T-helper 1 cell treated with Interleukin-12 subunit alpha and Interleukin-12 subunit beta and Interleukin-4 antibody, amounts not matched to agents 30 μg/mL and 1 μg/mL, for 36 hours (primary cell): ENCODE data around the gene BACH2.
"Not testable (repeated sequence)": the region's sequence is repeated elsewhere in the genome, so short reads cannot be mapped to it uniquely, and the experiment has no call there.

Source experiments
- H3K27ac Mint-ChIP-seq: one replicate; pipeline ENCODE4 v1.8.0; 2021; ENCODE audit warnings: mild to moderate bottlenecking, mixed read lengths
- H3K27me3 Mint-ChIP-seq: one replicate; pipeline ENCODE4 v1.8.0; 2021; ENCODE audit warnings: low read depth, mixed read lengths
- H3K36me3 Mint-ChIP-seq: one replicate; pipeline ENCODE4 v1.8.0; 2021; ENCODE audit warnings: low read depth, mixed read lengths
- H3K4me1 Mint-ChIP-seq: one replicate; pipeline ENCODE4 v1.8.0; 2021; ENCODE audit warnings: low read depth, mixed read lengths
- H3K4me3 Mint-ChIP-seq: one replicate; pipeline ENCODE4 v1.8.0; 2021; ENCODE audit warnings: mild to moderate bottlenecking, moderate library complexity, mixed read lengths
- H3K9me3 Mint-ChIP-seq: one replicate; pipeline ENCODE4 v1.8.0; 2021; ENCODE audit warnings: mixed read lengths

The BACH2 gene

GRCh38 chr6:90294614-90294988, 2.0 kb downstream of the BACH2 start:
- H3K27me3 Mint-ChIP-seq, result peaks cover 45% of the 10 kb centered on the region
- H3K27ac Mint-ChIP-seq, result peak overlapping the region; percentile 67
- peak overlapping the region; percentile 74 for H3K4me3 Mint-ChIP-seq
- peaks cover 44% of the 10 kb centered on the region for H3K4me1 Mint-ChIP-seq
- no peaks in the 10 kb centered on the region for H3K9me3 Mint-ChIP-seq
- H3K36me3 Mint-ChIP-seq, result peaks cover 13% of the 10 kb centered on the region

GRCh38 chr6:90294008-90294511, 2.6 kb downstream of the BACH2 start:
- Mint-ChIP-seq H3K9me3 (no peaks in the 10 kb centered on the region), H3K27ac (peak overlapping the region; percentile 67), H3K27me3 (peaks cover 40% of the 10 kb centered on the region), H3K36me3 (peaks cover 16% of the 10 kb centered on the region), H3K4me1 (peaks cover 48% of the 10 kb centered on the region), H3K4me3 (peak overlapping the region; percentile 74)

GRCh38 chr6:90293319-90293953, 3.2 kb downstream of the BACH2 start:
- peaks cover 18% of the 10 kb centered on the region for H3K36me3 Mint-ChIP-seq
- peaks cover 34% of the 10 kb centered on the region for H3K27me3 Mint-ChIP-seq
- H3K27ac Mint-ChIP-seq, result peak overlapping the region; percentile 67
- no peaks in the 10 kb centered on the region for H3K9me3 Mint-ChIP-seq
- peak overlapping the region; percentile 74 for H3K4me3 Mint-ChIP-seq
- peaks cover 54% of the 10 kb centered on the region for H3K4me1 Mint-ChIP-seq

GRCh38 chr6:90291565-90291964, 5.1 kb downstream of the BACH2 start:
- Mint-ChIP-seq H3K4me3 (no peak overlapping the region), H3K27ac (no peak overlapping the region), H3K27me3 (peaks cover 23% of the 10 kb centered on the region), H3K36me3 (peaks cover 23% of the 10 kb centered on the region), H3K9me3 (peaks cover 6% of the 10 kb centered on the region), H3K4me1 (peaks cover 63% of the 10 kb centered on the region)

- Mint-ChIP-seq H3K4me3 (peak overlapping the region; percentile 30), H3K27me3 (peaks cover 23% of the 10 kb centered on the region), H3K9me3 (peaks cover 7% of the 10 kb centered on the region), H3K36me3 (peaks cover 23% of the 10 kb centered on the region), H3K27ac (no peak overlapping the region), H3K4me1 (peaks cover 69% of the 10 kb centered on the region)
Observed at GRCh38 chr6:90290811-90291420, 5.7 kb downstream of the BACH2 start.

GRCh38 chr6:90289902-90290301, 6.7 kb downstream of the BACH2 start:
- Mint-ChIP-seq H3K27ac (no peak overlapping the region), H3K4me3 (no peak overlapping the region), H3K9me3 (peaks cover 7% of the 10 kb centered on the region), H3K4me1 (peaks cover 77% of the 10 kb centered on the region), H3K36me3 (peaks cover 23% of the 10 kb centered on the region), H3K27me3 (peaks cover 23% of the 10 kb centered on the region)

- Mint-ChIP-seq H3K4me3 (no peak overlapping the region), H3K27ac (peak overlapping the region; percentile 29), H3K9me3 (peaks cover 7% of the 10 kb centered on the region), H3K36me3 (peaks cover 21% of the 10 kb centered on the region), H3K4me1 (peaks cover 74% of the 10 kb centered on the region), H3K27me3 (peaks cover 18% of the 10 kb centered on the region)
Observed at GRCh38 chr6:90288404-90288803, 8.2 kb downstream of the BACH2 start.

- Mint-ChIP-seq H3K27me3 (peaks cover 15% of the 10 kb centered on the region), H3K36me3 (peaks cover 22% of the 10 kb centered on the region), H3K4me3 (peak overlapping the region; percentile 9), H3K27ac (peak overlapping the region; percentile 67), H3K4me1 (peaks cover 68% of the 10 kb centered on the region), H3K9me3 (peaks cover 7% of the 10 kb centered on the region)
Observed at GRCh38 chr6:90286884-90287488, 9.7 kb downstream of the BACH2 start.

GRCh38 chr6:90285611-90286381, 10.8 kb downstream of the BACH2 start:
- Mint-ChIP-seq H3K27ac (peak overlapping the region; percentile 88), H3K4me1 (peaks cover 64% of the 10 kb centered on the region), H3K36me3 (peaks cover 21% of the 10 kb centered on the region), H3K27me3 (peaks cover 7% of the 10 kb centered on the region), H3K4me3 (peak overlapping the region; percentile 86), H3K9me3 (peaks cover 7% of the 10 kb centered on the region)

- H3K4me3 Mint-ChIP-seq, result peak overlapping the region; percentile 86
- peaks cover 64% of the 10 kb centered on the region for H3K4me1 Mint-ChIP-seq
- H3K27me3 Mint-ChIP-seq, result no peaks in the 10 kb centered on the region
- peak overlapping the region; percentile 88 for H3K27ac Mint-ChIP-seq
- peaks cover 7% of the 10 kb centered on the region for H3K9me3 Mint-ChIP-seq
- peaks cover 16% of the 10 kb centered on the region for H3K36me3 Mint-ChIP-seq
Observed at GRCh38 chr6:90285042-90285481, 11.6 kb downstream of the BACH2 start.

- H3K4me1 Mint-ChIP-seq, result peaks cover 64% of the 10 kb centered on the region
- peaks cover 7% of the 10 kb centered on the region for H3K9me3 Mint-ChIP-seq
- H3K27me3 Mint-ChIP-seq, result no peaks in the 10 kb centered on the region
- peak overlapping the region; percentile 88 for H3K27ac Mint-ChIP-seq
- peaks cover 16% of the 10 kb centered on the region for H3K36me3 Mint-ChIP-seq
- peak overlapping the region; percentile 86 for H3K4me3 Mint-ChIP-seq
Observed at GRCh38 chr6:90284236-90285041, 12.2 kb downstream of the BACH2 start.

- Mint-ChIP-seq H3K4me1 (peaks cover 60% of the 10 kb centered on the region), H3K36me3 (peaks cover 16% of the 10 kb centered on the region)
- H3K4me3 Mint-ChIP-seq, H3K27me3 Mint-ChIP-seq, H3K27ac Mint-ChIP-seq, H3K9me3 Mint-ChIP-seq: not testable (repeated sequence)
Observed at GRCh38 chr6:90282265-90282664, 14.4 kb downstream of the BACH2 start.

- no peak overlapping the region for H3K4me3 Mint-ChIP-seq
- no peaks in the 10 kb centered on the region for H3K9me3 Mint-ChIP-seq
- H3K4me1 Mint-ChIP-seq, result peaks cover 56% of the 10 kb centered on the region
- peak overlapping the region; percentile 58 for H3K27ac Mint-ChIP-seq
- H3K36me3 Mint-ChIP-seq, result peaks cover 12% of the 10 kb centered on the region
- peaks cover 6% of the 10 kb centered on the region for H3K27me3 Mint-ChIP-seq
Observed at GRCh38 chr6:90278129-90278528, 18.5 kb downstream of the BACH2 start.
